Gastrocnemius medialis (tissue), 4 donors: ENCODE data around the gene ADGRF4.

ENCODE experiments used
- POLR2A ChIP-seq, 2 donors: fragments of 450-650 bp; IDR thresholded peaks; one replicate each; pipeline ENCODE4 v1.6.1; 2017; ENCODE audit warnings: antibody characterized with exemption in 2 of 2, mild to moderate bottlenecking in 2 of 2, moderate library complexity in 2 of 2
- TF ChIP-seq, protein P1 (sequence below), 5 experiments: fragments of 450-650 bp in 3 of 5; fragments of 200-600 bp in 2 of 5; sonication (generic) in 2 of 5; IDR thresholded peaks in 4 of 5; conservative IDR thresholded peaks in 1 of 5; 1 replicate in 4 of 5; 2 replicates in 1 of 5; pipeline ENCODE4 v1.5.1; 2016 to 2019; ENCODE audit warnings: antibody characterized with exemption in 5 of 5, mild to moderate bottlenecking in 3 of 5, moderate library complexity in 3 of 5

DNA sequence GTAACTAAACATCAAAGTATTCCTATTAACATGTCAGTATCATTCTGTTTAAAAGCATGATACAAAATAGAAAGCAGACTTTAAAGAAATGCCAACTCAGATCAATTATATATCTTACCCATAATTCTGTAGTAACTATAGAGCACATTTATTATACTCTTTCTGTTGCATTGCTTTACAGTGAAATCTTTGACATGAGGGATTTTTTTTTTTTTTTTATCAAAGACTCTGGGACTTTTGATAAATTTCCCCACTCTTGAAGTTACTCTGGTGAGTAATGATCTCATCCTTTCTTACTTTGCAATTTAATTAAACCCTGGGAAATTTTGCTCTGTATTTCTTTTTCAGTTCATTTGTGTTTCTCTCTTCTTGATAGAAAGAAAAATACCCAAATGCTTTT is 17.4 kb downstream of the ADGRF4 start:
- TF ChIP-seq, protein P1, sequence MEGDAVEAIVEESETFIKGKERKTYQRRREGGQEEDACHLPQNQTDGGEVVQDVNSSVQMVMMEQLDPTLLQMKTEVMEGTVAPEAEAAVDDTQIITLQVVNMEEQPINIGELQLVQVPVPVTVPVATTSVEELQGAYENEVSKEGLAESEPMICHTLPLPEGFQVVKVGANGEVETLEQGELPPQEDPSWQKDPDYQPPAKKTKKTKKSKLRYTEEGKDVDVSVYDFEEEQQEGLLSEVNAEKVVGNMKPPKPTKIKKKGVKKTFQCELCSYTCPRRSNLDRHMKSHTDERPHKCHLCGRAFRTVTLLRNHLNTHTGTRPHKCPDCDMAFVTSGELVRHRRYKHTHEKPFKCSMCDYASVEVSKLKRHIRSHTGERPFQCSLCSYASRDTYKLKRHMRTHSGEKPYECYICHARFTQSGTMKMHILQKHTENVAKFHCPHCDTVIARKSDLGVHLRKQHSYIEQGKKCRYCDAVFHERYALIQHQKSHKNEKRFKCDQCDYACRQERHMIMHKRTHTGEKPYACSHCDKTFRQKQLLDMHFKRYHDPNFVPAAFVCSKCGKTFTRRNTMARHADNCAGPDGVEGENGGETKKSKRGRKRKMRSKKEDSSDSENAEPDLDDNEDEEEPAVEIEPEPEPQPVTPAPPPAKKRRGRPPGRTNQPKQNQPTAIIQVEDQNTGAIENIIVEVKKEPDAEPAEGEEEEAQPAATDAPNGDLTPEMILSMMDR (IDR thresholded peaks at IDR 0.05 in 4 of 5, conservative IDR thresholded peaks at IDR 0.05 in 1 of 5): no peak
- TF ChIP-seq POLR2A (IDR thresholded peaks at IDR 0.05): no peak
